Measurements from ENCODE around the gene TTC4. TPM values are rescaled to one million over a fixed set of nuclear protein-coding genes. Genes with fewer than 3 reads are reported as not detected.

Gene TTC4
- total RNA-seq, 1 experiment from 2014 or later, result 25.5 TPM

DNA sequence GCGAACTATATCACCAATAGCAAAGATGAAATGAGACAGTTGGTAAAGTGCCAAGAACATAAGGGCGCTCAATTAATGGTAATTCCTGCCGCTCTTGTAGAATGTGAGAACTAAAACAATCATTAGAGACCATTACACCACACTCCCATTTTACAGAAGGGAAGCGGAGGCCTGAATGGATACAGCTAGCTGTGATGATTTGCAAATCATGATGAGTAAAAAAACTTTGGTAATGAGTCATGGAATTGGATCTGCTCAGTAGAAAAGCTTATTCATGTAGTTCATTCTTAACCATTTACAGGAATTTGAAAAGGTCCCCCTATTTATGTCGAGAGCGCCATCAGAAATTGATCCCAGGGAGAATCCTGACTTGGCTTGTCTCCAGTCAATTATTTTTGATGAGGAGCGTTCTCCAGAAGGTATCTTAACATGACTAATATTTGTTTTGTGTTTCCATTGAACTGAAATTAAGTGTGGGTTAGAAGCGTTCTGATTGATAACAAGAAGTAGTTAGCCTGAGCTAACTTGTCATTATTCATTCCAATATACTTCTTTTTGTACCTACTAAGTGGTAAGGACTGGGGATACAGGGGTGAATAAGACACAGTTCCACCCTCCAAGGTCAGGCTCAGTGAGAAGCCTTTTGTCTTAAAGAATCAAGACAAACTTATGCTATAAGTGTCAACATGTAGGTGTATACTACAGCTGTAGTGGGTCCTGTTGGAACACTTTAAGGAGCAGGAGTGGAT, 812 bp downstream of the TTC4 start:
- CTCF ChIA-PET, result no interaction called here
- peaks cover 7% of the 10 kb centered on the region for H3K4me1 ChIP-seq (ENCODE audit: insufficient read depth, low read length, poor library complexity, severe bottlenecking)
- H3K4me3 ChIP-seq (ENCODE audit: low read depth, low read length, poor library complexity, severe bottlenecking), result peak overlapping the region; percentile 95
- no peaks in the 10 kb centered on the region for H3K9me3 ChIP-seq (ENCODE audit: low read depth, low read length, poor library complexity, severe bottlenecking)
- H3K27ac ChIP-seq (ENCODE audit: low read depth, low read length, poor library complexity, severe bottlenecking), result peak overlapping the region; percentile 65
- H3K27me3 ChIP-seq (replicated peaks; ENCODE audit: insufficient read depth, low read depth, low read length, poor library complexity), result no peaks in the 10 kb centered on the region
- TF ChIP-seq EZH2 (IDR thresholded peaks at IDR 0.05; ENCODE audit: borderline replicate concordance, low read depth, low read length, poor library complexity, severe bottlenecking) (no peak), CTCF (conservative IDR thresholded peaks at IDR 0.05; ENCODE audit: low read depth, low read length) (no peak)
- H3K36me3 ChIP-seq (ENCODE audit: insufficient read depth, low read length, poor library complexity, severe bottlenecking), result peaks cover 22% of the 10 kb centered on the region
- BruUV-seq (replicated peaks), result no TSS peak
- POLR2A ChIA-PET (ENCODE audit: low non-redundant PET), result no interaction called here
- intact Hi-C loops (cut with micrococcal nuclease; ENCODE audit: unreplicated experiment), result no loop called here
- DNase-seq (ENCODE audit: low spot score), result no peak

- Histone ChIP-seq H3K27me3 (replicated peaks; ENCODE audit: insufficient read depth, low read depth, low read length, poor library complexity) (no peaks in the 10 kb centered on the region), H3K27ac (ENCODE audit: low read depth, low read length, poor library complexity, severe bottlenecking) (no peak overlapping the region), H3K4me1 (ENCODE audit: insufficient read depth, low read length, poor library complexity, severe bottlenecking) (peaks cover 5% of the 10 kb centered on the region), H3K36me3 (ENCODE audit: insufficient read depth, low read length, poor library complexity, severe bottlenecking) (peaks cover 58% of the 10 kb centered on the region), H3K9me3 (ENCODE audit: low read depth, low read length, poor library complexity, severe bottlenecking) (no peaks in the 10 kb centered on the region), H3K4me3 (ENCODE audit: low read depth, low read length, poor library complexity, severe bottlenecking) (no peak overlapping the region)
- POLR2A ChIA-PET (ENCODE audit: low non-redundant PET), result no interaction called here
- TF ChIP-seq CTCF (conservative IDR thresholded peaks at IDR 0.05; ENCODE audit: low read depth, low read length) (no peak), EZH2 (IDR thresholded peaks at IDR 0.05; ENCODE audit: borderline replicate concordance, low read depth, low read length, poor library complexity, severe bottlenecking) (no peak)
- no peak for DNase-seq (ENCODE audit: low spot score)
- CTCF ChIA-PET, result no interaction called here
- intact Hi-C loops (cut with micrococcal nuclease; ENCODE audit: unreplicated experiment), result no loop called here
- no TSS peak for BruUV-seq (replicated peaks)
Measured at GRCh38 chr1:54721719-54722118, 6.1 kb downstream of the TTC4 start.

- CTCF ChIA-PET, result no interaction called here
- no TSS peak for BruUV-seq (replicated peaks)
- peaks cover 47% of the 10 kb centered on the region for H3K36me3 ChIP-seq (ENCODE audit: insufficient read depth, low read length, poor library complexity, severe bottlenecking)
- intact Hi-C loops (cut with micrococcal nuclease; ENCODE audit: unreplicated experiment), result no loop called here
- H3K4me1 ChIP-seq (ENCODE audit: insufficient read depth, low read length, poor library complexity, severe bottlenecking), result no peaks in the 10 kb centered on the region
- TF ChIP-seq CTCF (conservative IDR thresholded peaks at IDR 0.05; ENCODE audit: low read depth, low read length) (no peak), EZH2 (IDR thresholded peaks at IDR 0.05; ENCODE audit: borderline replicate concordance, low read depth, low read length, poor library complexity, severe bottlenecking) (no peak)
- no peak overlapping the region for H3K27ac ChIP-seq (ENCODE audit: low read depth, low read length, poor library complexity, severe bottlenecking)
- no peak for DNase-seq (ENCODE audit: low spot score)
- H3K9me3 ChIP-seq (ENCODE audit: low read depth, low read length, poor library complexity, severe bottlenecking), result no peaks in the 10 kb centered on the region
- POLR2A ChIA-PET (ENCODE audit: low non-redundant PET), result no interaction called here
- H3K4me3 ChIP-seq (ENCODE audit: low read depth, low read length, poor library complexity, severe bottlenecking), result no peak overlapping the region
- no peaks in the 10 kb centered on the region for H3K27me3 ChIP-seq (replicated peaks; ENCODE audit: insufficient read depth, low read depth, low read length, poor library complexity)
Measured at GRCh38 chr1:54723985-54724384, 8.3 kb downstream of the TTC4 start.
